ENCODE data around the gene RFC3. TPM values are rescaled to one million over a fixed set of nuclear protein-coding genes. Genes with fewer than 3 reads are reported as not detected.
A peak's percentile ranks its signal among the peaks of the same experiment; 100 is the strongest.

RFC3 gene
- total RNA-seq, 2 donors from 2014 or later = 5.2 to 5.6 TPM

DNA sequence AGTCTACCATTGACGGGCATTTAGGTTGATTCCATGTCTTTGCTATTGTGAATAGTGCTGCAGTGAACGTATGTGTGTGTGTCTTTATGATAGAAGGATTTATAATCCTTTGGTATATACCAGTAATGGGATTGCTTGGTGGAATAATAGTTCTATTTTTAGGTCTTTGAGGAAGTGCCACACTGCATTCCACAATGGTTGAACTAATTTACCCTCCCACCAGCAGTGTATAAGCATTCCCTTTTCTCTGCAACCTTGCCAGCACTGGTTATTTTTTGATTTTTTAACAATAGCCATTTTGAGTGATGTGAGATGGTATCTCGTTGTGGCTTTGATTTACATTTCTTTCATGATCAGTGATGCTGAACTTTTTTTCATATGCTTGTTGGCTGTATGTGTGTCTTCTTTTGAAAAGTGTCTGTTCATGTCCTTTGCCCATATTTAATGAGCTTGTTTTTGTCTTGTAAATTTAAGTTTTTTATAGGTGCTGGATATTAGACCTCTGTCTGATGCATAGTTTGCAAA lies 37.5 kb downstream of the RFC3 start:
- DNase-seq = no peak
- no peak for ATAC-seq
- intact Hi-C loops (cut with DNase I) = no loop called here

DNA sequence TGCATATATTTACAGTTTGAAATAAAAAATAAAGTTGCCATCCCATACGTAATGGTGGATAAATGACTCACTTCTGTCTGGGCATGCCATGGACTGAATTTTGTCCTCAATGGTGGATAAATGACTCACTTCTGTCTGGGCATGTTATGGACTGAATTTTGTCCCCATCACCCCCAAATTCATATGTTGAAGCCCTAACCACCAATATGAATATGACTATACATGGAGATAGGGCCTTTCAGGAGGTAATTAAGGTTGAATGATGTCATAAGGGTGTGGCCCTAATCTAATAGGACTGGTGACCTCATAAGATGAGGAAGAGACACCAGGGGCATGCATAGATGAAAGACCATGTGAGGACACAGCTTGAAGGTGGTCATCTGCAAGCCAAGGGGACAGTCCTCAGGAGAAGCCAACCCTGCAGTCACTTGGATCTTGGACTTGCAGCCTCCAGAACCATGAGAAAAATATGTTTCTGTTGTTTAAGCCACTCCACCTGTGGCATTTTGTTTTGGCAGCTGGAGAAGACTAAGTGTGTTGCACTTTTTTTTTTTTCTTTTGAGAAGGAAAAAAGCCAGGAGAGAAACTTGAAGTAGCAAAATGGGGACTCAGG lies 41.8 kb downstream of the RFC3 start:
- ATAC-seq (no peak), DNase-seq (no peak)
- intact Hi-C loops (cut with DNase I) = no loop called here

DNA sequence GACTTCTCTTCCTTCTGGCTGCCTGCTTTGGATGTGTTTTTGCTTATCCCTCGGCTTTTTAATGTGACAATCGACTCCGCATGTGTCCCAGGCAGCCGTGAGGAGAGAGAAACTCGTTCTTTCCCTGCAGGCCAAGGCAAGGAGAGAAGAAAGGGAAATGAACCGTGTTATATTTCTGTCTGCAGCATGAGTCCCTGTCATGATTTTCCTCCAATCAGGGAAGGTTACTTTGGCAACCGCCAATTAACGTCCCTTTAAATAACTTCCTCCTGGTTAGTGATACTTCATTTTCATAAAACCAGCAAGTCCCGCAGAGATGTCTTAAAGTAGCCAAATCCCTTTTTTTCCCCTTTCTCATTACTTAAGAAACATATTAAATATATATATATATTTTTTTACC lies 42.6 kb downstream of the RFC3 start:
- no peak for DNase-seq
- intact Hi-C loops (cut with DNase I) = no loop called here
- ATAC-seq = no peak

DNA sequence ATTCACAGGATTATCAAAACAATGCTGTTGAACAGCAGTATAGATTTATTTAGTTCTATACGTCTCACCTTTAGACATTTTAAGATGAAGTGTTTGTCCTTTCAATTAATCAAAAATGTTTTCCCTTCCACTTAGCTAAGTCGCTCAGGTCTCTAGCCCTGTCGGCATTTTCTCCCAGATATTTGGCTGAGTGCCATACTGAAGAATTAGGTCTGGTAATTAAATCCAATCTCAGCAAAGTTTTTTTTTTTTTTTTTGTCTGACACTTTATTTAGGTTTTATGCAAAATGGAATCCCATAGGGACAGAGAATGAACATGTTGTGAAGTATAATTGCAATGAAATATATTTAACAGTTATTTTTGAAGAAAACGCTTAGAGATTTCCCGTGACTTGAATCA lies 44.1 kb downstream of the RFC3 start:
- intact Hi-C loops (cut with DNase I) = no loop called here
- no peak for DNase-seq
- no peak for ATAC-seq

DNA sequence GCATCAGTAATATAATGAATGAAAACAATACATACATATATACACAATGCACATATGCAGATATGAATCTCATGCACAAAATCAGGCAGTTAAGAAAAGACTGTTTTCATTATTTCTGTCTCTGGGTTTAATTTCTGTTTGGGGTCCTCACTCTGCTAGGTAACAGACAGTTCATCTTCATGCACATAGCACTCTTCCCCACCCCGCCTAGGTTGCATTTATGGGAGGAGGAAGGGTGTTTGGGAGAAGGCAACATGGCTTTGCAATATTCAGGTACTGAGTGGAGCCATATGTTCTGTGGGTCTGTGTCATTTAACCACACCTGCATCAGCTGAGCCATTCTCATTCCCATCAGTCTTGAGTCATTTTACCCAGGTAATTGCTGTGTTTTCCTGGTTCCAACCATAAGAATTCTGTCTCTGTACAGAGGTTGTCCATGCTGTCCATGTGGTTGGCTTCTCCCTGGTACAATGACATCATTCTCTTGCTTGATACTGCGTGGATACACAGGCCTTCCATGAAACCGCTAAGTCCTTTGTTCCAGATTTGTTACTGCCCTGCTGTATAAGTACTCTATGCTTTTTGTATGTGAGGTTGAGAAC lies 45.3 kb downstream of the RFC3 start:
- no peak for ATAC-seq
- no peak for DNase-seq
- intact Hi-C loops (cut with DNase I) = no loop called here

DNA sequence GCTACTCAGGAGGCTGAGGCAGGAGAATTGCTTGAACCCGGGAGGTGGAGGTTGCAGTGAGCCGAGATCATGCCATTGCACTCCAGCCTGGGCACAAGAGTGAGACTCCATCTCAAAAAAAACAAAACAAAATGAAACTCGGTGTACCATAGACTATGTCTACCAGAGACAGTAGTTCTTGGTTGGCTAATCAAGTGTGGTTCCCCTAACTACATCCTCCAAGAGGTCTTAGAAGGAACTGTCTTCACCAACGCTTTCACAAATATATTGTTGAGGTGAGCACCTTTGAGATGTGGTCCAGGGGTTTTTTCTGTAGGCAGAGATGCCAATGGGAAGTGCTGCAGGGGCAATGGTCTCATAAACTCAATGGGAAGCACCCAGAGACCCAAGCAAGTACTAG lies 48.0 kb downstream of the RFC3 start:
- ATAC-seq (no peak), DNase-seq (no peak)
- intact Hi-C loops (cut with DNase I) = no loop called here

DNA sequence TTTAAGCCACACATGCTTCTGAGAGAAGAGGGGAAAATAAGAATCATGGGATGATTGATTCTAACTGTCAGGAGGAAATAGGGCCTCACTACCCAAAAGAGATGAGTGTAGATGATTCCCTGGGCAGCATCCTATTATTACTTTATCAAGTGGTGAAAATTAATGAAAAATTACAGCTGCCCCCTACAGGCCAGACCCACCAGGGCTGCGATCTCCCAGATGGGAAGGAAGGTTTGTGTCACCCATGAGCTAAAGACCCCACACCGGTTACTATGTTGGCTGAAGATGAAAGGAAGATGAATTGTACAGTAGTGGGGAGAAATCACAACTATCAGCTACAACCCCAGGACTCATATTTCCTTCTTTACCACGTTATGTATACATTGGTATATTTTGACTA lies 49.5 kb downstream of the RFC3 start:
- DNase-seq (no peak), ATAC-seq (no peak)
- intact Hi-C loops (cut with DNase I) = no loop called here

DNA sequence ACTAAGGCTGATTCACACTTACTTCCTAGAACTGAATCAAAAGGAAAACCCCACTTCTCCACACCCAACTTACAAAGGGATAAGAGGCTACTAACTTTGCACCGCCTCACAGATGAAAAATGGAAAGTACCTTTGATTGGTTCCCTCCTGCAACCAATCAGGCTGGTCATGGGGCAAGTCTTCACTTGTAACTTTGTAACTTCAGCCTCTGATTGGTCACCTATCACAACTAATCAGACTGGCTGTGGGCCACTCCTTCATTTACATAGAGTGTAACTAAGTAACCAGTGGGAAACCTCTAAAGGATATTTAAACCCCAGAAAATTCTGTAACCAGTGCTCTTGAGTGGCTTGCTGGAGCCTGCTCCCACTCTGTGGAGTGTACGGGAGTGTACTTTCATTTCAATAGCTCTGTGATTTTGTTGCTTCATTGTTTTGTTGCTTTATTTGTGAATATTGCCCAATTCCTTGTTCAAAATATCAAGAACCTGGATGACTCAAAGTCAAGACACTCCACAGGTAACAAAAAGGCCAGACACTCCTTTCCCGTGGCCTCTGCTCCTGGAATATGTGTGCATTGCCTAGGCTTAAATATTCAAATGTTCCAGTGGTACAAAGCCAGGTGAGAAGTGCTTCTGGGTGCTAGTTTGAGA lies 50.5 kb downstream of the RFC3 start:
- ATAC-seq (no peak), DNase-seq (no peak)
- intact Hi-C loops (cut with DNase I) = no loop called here

DNA sequence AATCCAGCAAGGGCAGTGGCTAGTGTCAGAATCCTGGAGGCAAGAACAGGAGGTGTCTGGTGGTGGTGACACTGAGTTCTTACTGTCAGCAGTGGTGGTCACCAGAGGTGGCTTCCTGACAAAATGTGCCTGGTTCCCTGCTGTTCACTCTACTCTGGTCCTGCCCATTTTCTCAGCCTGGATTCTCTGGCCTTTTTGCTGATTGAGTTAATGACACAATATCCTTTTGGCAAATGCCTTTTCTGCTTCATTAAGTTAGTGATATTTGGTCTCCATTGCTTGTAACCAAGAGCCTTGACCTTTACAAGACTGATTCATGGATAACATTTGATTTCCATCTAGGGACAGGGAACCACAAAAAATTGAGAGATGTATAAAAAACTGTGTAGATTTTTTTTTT lies 51.1 kb downstream of the RFC3 start:
- no peak for ATAC-seq
- intact Hi-C loops (cut with DNase I) = no loop called here
- no peak for DNase-seq

DNA sequence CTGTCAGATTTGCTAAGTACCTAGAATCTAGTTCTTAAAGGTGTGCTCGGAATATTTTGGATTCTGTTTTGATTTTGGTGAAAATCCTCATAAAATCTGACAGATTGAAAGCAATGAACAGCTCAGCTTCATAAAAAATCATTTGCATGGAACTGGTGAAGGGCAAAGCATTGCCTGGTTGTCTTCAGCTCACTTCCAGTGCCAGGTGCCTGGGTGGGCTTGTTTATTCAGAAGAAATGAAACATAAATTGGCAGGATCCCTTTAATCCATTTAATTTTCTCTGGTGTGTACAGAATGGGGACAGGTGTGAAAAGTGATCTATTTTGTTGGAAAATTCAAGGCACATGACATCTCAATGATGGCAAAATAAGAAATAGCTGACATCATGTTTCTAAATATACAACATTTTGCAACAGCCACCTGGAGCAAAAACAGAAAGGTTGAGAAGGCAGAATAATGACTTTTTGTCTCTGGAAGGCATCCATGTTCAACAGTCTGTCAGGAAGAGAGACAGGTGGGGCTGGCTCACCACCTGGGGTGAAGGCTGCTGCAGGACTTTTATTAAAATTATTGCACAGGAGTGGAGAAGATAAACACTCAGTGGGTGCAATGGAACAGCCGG lies 52.2 kb downstream of the RFC3 start:
- no peak for ATAC-seq
- intact Hi-C loops (cut with DNase I) = no loop called here
- DNase-seq = no peak

DNA sequence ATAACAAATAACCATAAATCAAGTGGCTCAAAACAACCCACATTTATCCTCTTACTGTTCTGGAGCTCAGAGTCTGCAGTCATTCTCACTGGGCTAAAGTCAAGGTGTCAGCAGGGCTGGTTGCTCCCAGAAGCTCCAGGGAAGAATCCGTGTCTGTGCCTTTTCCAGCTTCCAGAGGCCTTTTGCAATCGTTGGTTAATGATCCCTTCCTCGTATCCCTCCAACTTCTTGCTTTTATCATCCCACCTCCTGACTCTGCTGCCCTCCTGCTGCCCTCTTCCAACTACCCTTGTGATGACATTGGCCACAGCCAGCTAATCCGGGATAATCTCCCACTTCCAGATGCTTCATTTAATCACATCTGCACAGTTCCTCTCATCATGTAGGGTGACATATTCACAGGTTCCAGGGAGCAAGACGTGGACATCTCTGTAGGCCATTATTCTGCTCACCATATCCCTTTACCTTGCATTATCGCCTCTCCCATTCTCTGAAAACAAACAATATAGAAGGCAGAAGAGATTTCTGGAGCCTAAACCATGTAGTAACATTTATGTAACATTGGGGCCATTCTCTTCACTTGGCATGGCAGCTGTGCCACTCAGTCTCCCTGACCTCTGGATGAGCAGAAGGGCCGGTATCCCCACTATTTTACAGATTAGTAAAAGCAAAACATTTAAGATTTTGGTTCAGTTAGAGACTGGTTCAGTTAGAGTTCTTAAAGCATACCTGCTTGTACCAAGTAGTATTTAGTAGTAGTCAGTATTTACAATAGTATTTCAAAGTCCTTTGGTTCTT lies 53.5 kb downstream of the RFC3 start:
- no peak for ATAC-seq
- intact Hi-C loops (cut with DNase I) = no loop called here
- no peak for DNase-seq

DNA sequence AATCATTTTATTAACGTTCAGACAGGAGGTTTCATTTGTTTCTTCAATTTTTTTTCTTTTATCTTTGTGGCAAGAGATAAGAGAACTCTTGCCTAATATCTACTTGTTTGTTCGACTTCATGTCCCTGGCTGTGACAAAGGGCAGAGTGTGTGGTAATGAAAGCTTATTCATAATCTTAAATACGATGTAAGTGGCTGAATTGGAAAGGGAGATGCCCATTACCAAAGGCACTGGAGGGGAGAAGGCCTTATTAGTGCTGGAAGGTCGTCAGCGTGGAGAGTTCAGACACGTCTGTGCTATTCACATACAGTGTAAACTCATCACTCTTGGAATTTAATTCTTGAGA lies 54.0 kb downstream of the RFC3 start:
- intact Hi-C loops (cut with DNase I) = no loop called here
- no peak for ATAC-seq

DNA sequence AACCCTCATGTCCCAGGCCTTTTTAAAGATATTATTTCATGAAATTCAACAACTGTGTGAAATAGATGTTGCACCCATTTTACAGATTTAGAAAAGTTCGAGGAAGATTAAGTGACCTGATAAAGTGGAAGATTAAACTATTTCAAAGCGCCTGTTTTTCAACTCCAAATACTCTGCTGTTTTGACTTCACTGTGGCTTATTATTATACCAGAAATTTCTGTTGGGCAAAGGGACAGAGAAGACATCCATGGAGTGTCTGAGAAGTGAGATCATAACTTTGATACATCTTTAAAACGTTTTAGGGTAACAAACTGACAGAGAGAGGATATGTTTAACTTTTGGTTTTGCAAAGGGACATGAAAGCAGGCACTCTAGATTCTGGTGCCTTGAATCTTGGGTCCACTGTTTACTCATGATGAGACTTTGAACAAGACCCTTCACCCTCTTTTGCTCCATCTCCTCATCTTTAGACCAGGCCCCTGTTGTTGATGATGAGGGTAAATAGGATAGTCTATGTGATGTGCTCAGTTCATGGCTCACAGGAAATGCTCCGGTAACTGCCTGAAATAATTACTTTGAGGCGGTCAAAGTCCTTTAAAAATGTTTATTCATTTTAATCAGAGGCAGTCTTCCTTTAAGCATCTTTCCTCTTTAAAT lies 55.4 kb downstream of the RFC3 start:
- ATAC-seq = no peak
- intact Hi-C loops (cut with DNase I) = no loop called here
- no peak for DNase-seq

More for the DNA sequence above, 54.0 kb downstream of the RFC3 start:
- DNase-seq = no peak

DNA sequence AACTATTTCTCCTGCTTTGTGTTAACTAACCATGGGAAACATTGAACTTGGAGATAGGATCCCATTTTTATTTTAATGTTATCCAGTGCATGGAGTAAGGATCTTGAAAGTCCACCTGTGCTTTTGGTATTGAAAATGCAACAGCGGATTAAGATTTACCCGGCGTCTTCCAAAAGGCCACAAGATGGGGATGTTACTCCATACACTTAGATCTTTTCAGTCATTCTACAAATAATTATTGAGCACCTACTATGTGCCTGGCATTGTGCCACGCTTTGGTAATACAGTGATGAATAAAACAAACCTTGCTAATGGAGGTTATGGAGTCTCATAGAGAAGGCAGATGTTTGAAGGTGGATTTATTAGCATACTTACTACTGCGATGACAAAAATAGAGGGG lies 56.9 kb downstream of the RFC3 start:
- intact Hi-C loops (cut with DNase I) = no loop called here
- DNase-seq (no peak), ATAC-seq (no peak)

DNA sequence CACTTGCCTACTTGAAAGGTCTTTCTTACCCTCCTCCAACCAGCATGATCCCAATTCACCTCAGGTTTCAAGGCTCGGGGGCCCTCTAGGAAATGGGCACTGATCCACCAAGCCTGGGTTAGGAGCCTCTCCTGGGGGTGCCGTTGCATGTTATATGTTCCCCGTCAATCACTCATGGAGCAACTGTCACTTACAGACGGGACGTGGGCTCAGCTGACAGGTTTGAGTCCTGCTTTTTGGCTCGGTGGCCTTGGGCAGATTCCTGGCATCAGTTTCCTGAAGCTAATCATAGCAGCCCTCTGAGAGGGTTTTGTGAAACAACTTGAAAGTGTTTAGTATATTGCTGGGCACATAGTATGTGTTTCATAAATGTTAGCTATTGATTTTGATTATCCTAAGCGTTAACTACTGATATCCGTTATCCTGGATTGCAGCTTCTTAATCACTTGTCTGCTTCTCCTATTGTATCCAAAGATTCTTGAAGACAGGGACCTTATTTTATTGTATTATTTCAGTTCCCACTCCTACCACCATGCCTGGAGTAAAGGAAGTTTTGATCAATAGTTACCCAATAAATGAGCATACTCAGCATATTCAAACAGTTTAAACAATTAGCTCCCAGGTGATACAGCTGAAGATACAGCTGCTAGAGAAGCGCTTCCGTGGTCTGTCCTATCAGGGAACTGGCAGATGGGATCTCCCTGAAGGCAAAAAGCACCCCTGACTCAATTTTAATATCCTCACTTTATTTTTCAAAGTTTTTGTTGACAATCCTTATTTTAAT lies 57.9 kb downstream of the RFC3 start:
- DNase-seq (no peak), ATAC-seq (peak in 1 of 2 donors; percentile 37)
- intact Hi-C loops (cut with DNase I) = no loop called here

DNA sequence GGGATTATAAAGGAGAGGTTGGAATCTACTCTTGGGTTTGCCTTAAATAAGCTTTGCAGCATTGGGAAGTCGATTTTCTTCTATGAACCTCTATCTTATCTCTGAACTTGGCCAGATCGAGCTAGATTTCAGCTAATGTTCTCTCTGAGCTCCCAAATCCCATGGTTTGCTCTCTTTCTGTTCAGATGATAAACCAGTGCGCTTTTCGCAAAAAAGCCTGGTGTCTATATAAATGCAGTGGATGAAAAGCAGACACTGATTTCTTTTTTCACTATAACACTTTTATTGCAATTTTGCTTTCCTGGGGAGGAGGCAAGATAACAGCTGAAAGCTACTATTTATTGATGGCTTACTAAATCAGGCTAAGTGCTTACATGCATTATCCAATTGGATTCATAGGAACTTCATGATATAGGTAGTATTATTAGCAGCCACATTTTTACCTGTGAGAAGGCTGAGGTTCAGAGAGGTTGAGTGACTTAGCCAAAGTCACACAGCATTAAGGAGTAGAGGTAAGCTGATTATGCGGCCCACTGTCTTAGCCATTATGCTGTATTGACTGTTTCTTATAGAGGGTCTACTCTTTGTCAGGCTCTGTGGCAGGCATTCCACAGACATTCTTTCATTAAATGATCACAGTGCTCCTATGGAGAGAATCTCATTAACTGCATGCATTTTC lies 58.9 kb downstream of the RFC3 start:
- intact Hi-C loops (cut with DNase I) = no loop called here

DNA sequence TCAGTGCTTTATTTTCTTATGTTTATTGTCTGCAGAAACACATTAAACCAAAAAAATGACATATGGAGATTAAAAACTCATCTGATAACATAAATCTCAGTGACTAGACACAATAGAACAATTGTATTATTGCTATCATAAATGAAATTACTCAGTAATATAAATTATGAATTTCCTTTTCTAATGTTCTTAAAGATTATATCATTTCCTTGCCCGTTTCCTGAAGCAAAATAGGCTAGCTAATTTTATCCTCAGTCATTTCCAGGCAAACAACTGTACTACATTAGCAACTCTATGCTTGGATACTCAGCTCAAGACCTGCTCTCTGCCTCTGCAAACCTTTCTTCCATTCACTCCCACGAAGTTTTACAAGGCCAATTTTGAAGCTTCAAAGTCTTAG lies 61.2 kb downstream of the RFC3 start:
- DNase-seq (no peak), ATAC-seq (no peak)
- intact Hi-C loops (cut with DNase I) = no loop called here

More for the DNA sequence above, 58.9 kb downstream of the RFC3 start:
- no peak for ATAC-seq
- DNase-seq = no peak

DNA sequence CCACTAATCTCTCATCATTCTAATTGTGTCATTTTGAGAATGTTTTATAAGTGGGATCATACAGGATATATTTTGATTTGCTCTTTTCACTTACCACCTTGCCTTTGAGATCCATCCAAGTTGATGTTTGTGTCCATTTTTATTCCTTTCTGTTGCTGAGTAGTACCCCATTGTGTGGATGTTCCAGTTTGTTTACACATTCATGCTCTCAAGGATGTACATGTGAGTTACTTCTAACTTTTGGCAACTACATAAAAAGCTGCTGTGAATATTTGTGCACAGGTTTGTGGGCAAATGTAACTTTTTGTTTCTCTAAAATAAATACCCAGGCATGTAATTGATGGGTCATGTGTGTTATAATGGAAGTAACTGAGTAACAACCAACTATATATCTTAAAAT lies 64.9 kb downstream of the RFC3 start:
- intact Hi-C loops (cut with DNase I) = no loop called here
- no peak for ATAC-seq
- DNase-seq = no peak
